ENCODE data around the gene RPUSD3. TPM values are rescaled to one million over a fixed set of nuclear protein-coding genes. Genes with fewer than 3 reads are reported as not detected.
A peak's percentile ranks its signal among the peaks of the same experiment; 100 is the strongest.

Gene RPUSD3
- total and polyA plus RNA-seq, 9 of the 15 experiments (the other 6 are each of a cell fraction or from before 2014, with no cell fraction given) = 13.8 to 99.0 (median 59.3) TPM

DNA sequence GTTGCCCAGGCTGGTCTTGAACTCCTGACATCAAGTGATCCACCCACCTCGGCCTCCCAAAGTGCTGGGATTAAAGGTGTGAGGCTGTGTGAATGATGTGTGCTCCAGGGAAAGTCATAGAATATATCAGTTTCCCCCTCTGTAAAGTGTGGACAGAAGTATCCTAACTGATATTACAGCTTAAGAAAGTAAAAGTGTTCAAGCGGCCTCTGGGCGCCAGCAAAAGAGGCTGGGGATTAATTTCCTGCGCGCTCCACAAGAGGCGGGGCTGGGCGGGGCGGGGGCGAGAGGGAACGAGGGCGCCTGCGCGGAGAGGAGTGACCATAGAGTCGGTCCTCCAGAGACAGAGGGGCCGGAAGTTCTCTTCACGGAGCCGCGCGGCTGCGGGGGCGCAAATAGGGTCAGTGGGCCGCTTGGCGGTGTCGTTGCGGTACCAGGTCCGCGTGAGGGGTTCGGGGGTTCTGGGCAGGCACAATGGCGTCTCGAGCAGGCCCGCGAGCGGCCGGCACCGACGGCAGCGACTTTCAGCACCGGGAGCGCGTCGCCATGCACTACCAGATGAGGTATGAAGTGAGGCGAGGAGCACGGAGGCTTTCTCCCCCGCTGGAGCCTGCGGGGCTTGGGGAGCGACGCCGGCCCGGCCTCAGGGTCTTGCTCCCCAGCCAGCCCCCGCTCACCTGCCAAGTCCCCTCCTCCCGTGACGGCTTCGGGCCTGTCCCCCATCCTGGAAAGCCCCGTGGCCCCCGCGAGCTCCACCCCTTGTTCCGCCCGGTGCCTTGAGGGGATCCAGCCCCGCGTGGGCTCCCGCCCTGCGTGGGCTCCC lies 46.7 kb upstream of the RPUSD3 start, which contains the start of gene JAGN1 (continued):
- TF ChIP-seq, protein P1, sequence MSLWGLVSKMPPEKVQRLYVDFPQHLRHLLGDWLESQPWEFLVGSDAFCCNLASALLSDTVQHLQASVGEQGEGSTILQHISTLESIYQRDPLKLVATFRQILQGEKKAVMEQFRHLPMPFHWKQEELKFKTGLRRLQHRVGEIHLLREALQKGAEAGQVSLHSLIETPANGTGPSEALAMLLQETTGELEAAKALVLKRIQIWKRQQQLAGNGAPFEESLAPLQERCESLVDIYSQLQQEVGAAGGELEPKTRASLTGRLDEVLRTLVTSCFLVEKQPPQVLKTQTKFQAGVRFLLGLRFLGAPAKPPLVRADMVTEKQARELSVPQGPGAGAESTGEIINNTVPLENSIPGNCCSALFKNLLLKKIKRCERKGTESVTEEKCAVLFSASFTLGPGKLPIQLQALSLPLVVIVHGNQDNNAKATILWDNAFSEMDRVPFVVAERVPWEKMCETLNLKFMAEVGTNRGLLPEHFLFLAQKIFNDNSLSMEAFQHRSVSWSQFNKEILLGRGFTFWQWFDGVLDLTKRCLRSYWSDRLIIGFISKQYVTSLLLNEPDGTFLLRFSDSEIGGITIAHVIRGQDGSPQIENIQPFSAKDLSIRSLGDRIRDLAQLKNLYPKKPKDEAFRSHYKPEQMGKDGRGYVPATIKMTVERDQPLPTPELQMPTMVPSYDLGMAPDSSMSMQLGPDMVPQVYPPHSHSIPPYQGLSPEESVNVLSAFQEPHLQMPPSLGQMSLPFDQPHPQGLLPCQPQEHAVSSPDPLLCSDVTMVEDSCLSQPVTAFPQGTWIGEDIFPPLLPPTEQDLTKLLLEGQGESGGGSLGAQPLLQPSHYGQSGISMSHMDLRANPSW (CRISPR knock-in tag; IDR thresholded peaks at IDR 0.05) = peak; percentile 15; the same call in 1 of the 2 replicates
- TF ChIP-seq MCM7 (IDR thresholded peaks at IDR 0.05) (no peak), ZNF212 (CRISPR knock-in tag; IDR thresholded peaks at IDR 0.05) (peak; percentile 73; the same call in 1 of the 2 replicates), ZNF79 (CRISPR knock-in tag; IDR thresholded peaks at IDR 0.05; ENCODE audit: low read depth) (no peak), ESRRA (IDR thresholded peaks at IDR 0.05; ENCODE audit: borderline replicate concordance, low read depth) (peak; percentile 59; the same call in 1 of the 2 replicates), TRIM24 (IDR thresholded peaks at IDR 0.05) (no peak), ZNF57 (CRISPR knock-in tag; IDR thresholded peaks at IDR 0.05) (no peak), TFAM (CRISPR knock-in tag; conservative IDR thresholded peaks at IDR 0.05) (no peak), KHSRP (IDR thresholded peaks at IDR 0.05) (no peak), USF2 (CRISPR knock-in tag; IDR thresholded peaks at IDR 0.05) (peak; percentile 24; the same call in 1 of the 2 replicates), HMGN3 (IDR thresholded peaks at IDR 0.05; ENCODE audit: borderline replicate concordance, extremely low read depth, insufficient read length, low read depth, low read length) (peak; percentile 86), FUS (optimal IDR thresholded peaks at IDR 0.05; ENCODE audit: low read depth, low read length) (peak; percentile 51), ATF3 (IDR thresholded peaks at IDR 0.05) (no peak), ATF3 (CRISPR knock-in tag; conservative IDR thresholded peaks at IDR 0.05) (no peak; the same call in 1 of the 2 replicates), NFIC (IDR thresholded peaks at IDR 0.05) (no peak; the same call in 1 of the 2 replicates), EGR1 (conservative IDR thresholded peaks at IDR 0.05) (peak; percentile 98)
- TF ChIP-seq, protein P2, sequence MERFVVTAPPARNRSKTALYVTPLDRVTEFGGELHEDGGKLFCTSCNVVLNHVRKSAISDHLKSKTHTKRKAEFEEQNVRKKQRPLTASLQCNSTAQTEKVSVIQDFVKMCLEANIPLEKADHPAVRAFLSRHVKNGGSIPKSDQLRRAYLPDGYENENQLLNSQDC (CRISPR knock-in tag; IDR thresholded peaks at IDR 0.05) = 0 out of 2 replicates have a peak, but pooled peaks have one; percentile 21
- TF ChIP-seq, protein P3, sequence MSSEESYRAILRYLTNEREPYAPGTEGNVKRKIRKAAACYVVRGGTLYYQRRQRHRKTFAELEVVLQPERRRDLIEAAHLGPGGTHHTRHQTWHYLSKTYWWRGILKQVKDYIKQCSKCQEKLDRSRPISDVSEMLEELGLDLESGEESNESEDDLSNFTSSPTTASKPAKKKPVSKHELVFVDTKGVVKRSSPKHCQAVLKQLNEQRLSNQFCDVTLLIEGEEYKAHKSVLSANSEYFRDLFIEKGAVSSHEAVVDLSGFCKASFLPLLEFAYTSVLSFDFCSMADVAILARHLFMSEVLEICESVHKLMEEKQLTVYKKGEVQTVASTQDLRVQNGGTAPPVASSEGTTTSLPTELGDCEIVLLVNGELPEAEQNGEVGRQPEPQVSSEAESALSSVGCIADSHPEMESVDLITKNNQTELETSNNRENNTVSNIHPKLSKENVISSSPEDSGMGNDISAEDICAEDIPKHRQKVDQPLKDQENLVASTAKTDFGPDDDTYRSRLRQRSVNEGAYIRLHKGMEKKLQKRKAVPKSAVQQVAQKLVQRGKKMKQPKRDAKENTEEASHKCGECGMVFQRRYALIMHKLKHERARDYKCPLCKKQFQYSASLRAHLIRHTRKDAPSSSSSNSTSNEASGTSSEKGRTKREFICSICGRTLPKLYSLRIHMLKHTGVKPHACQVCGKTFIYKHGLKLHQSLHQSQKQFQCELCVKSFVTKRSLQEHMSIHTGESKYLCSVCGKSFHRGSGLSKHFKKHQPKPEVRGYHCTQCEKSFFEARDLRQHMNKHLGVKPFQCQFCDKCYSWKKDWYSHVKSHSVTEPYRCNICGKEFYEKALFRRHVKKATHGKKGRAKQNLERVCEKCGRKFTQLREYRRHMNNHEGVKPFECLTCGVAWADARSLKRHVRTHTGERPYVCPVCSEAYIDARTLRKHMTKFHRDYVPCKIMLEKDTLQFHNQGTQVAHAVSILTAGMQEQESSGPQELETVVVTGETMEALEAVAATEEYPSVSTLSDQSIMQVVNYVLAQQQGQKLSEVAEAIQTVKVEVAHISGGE (CRISPR knock-in tag; IDR thresholded peaks at IDR 0.05) = peak in 2 of 3 experiments; percentile 13 to 84; a peak in 1 of 6 replicates

Data from K562 (cell line).